ENCODE results near the gene RPTOR.

The RPTOR gene

GRCh38 chr17:80722661-80723060, 178.0 kb downstream of the RPTOR start:
- no peak overlapping the region for H3K4me3 ChIP-seq (ENCODE audit: control insufficient read depth, low read depth, low read length)
- no peak for DNase-seq (ENCODE audit: low read depth)
- TF ChIP-seq, protein P1, sequence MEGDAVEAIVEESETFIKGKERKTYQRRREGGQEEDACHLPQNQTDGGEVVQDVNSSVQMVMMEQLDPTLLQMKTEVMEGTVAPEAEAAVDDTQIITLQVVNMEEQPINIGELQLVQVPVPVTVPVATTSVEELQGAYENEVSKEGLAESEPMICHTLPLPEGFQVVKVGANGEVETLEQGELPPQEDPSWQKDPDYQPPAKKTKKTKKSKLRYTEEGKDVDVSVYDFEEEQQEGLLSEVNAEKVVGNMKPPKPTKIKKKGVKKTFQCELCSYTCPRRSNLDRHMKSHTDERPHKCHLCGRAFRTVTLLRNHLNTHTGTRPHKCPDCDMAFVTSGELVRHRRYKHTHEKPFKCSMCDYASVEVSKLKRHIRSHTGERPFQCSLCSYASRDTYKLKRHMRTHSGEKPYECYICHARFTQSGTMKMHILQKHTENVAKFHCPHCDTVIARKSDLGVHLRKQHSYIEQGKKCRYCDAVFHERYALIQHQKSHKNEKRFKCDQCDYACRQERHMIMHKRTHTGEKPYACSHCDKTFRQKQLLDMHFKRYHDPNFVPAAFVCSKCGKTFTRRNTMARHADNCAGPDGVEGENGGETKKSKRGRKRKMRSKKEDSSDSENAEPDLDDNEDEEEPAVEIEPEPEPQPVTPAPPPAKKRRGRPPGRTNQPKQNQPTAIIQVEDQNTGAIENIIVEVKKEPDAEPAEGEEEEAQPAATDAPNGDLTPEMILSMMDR (IDR thresholded peaks at IDR 0.05; ENCODE audit: control insufficient read depth, insufficient read depth, low read depth, low read length, missing control alignments) = no peak

- no peak overlapping the region for H3K4me3 ChIP-seq (ENCODE audit: control insufficient read depth, low read depth, low read length)
- TF ChIP-seq, protein P1 (IDR thresholded peaks at IDR 0.05; ENCODE audit: control insufficient read depth, insufficient read depth, low read depth, low read length, missing control alignments) = no peak
- peak; percentile 16 for DNase-seq (ENCODE audit: low read depth)
Observed at GRCh38 chr17:80724775-80725266, 180.2 kb downstream of the RPTOR start.

DNA sequence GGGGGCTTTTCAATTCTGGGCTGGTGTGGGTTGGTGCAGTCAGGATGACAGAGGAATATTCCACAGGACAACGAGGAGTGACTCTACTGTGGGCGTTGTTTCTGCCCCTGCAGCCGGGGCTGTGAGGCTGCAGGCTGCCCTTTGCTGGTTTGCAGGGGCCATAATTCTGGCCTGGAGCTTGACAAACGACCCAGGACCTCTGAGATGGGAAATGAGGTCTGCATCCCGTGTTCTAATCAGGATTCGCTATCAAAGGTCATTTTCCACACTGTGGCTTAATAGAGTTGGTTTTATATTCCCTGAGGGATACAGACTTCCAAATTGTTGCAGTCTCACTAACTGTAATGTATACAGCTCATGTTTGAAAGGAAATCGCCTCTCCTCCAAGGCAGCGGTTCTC, 180.9 kb downstream of the RPTOR start:
- no peak for DNase-seq (ENCODE audit: low read depth)
- TF ChIP-seq, protein P1 (IDR thresholded peaks at IDR 0.05; ENCODE audit: control insufficient read depth, insufficient read depth, low read depth, low read length, missing control alignments) = no peak
- no peak overlapping the region for H3K4me3 ChIP-seq (ENCODE audit: control insufficient read depth, low read depth, low read length)

DNA sequence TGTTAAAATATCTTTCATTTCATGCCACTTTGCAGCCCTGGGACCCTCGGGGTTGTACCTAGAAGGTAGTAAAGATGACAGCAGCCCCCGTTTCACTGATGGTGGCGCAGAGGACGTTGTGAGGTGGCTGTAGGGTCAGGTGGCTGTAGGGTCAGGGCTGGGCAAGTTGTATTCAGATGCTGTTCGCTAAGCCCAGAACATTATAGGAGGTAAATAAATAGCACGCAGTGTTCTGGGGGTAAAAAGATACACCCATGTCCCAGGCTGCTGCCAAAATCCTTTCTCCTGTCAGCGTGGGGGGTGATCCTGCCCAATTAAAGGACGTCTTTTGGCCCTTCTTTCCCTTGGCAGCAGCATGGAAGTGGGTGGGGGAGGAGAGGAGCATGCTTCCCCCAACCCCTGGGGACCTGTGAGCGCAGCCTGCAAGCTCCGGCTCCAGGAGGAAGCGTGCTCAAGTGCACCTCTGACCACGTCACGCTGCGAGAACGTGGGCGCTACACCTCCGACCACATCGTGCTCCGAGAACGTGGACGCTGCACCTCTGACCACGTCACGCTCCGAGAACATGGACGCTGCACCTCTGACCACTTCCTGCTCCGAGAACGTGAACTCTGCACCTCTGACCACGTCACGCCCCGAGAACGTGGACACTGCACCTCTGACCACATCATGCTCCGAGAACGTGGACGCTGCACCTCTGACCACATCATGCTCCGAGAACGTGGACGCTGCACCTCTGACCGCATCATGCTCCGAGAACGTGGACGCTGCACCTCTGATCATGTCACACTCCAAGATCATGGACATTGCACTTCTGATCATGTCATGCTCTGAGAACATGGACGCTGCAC, 182.1 kb downstream of the RPTOR start:
- TF ChIP-seq, protein P1 (IDR thresholded peaks at IDR 0.05; ENCODE audit: control insufficient read depth, insufficient read depth, low read depth, low read length, missing control alignments) = no peak
- no peak for DNase-seq (ENCODE audit: low read depth)

DNA sequence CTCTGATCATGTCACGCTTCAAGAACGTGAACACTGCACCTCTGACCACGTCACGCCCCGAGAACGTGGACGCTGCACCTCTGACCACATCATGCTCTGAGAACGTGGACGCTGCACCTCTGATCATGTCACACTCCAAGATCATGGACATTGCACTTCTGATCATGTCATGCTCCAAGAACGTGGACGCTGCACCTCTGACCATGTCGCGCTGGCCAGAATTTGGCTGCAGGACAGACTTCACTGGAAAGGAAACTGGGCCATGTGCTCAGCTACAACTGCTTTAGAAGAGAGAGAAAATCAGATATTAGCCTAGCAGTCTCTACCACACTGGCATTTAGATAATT, 182.7 kb downstream of the RPTOR start:
- TF ChIP-seq, protein P1 (IDR thresholded peaks at IDR 0.05; ENCODE audit: control insufficient read depth, insufficient read depth, low read depth, low read length, missing control alignments) = no peak
- DNase-seq (ENCODE audit: low read depth) = no peak
- H3K4me3 ChIP-seq (ENCODE audit: control insufficient read depth, low read depth, low read length) = no peak overlapping the region

More for the DNA sequence above, 182.1 kb downstream of the RPTOR start:
- no peak overlapping the region for H3K4me3 ChIP-seq (ENCODE audit: control insufficient read depth, low read depth, low read length)

DNA sequence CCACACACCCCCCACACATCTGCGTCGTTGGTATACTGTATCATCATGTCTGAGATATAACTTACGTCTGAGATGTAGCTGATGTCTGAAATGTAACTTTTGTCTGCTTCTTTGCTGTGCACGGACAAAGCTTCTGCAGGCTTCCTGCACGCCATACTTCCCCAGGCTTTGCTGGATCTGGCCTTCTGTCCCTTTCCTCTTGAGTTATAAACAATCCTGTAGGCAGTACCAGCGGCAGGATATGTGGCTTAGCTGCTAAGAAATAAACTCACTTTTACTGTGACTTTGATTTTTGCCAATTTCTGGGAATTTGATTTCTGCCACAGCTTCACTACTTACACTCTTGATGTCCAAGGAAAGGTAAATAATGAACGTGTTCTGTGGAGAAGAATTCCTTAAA, 184.4 kb downstream of the RPTOR start:
- DNase-seq (ENCODE audit: low read depth) = no peak
- H3K4me3 ChIP-seq (ENCODE audit: control insufficient read depth, low read depth, low read length) = no peak overlapping the region
- TF ChIP-seq, protein P1 (IDR thresholded peaks at IDR 0.05; ENCODE audit: control insufficient read depth, insufficient read depth, low read depth, low read length, missing control alignments) = no peak
